GM06990 (cell line): ENCODE results near the gene TGFB1.

Experiments
- DNase-seq: peaks from one replicate; pipeline ENCODE4 v3.0.0-alpha.2; 2011; ENCODE audit not compliant: insufficient read length; ENCODE audit errors: extremely low read depth
- H3K27me3 ChIP-seq: replicated peaks from 2 replicates; pipeline ENCODE4 v1.6.0; 2011; ENCODE audit warnings: low read length; ENCODE audit not compliant: control insufficient read depth, insufficient read depth
- H3K36me3 ChIP-seq: 2 replicates; pipeline ENCODE4 v1.5.1; 2011; ENCODE audit warnings: low read length; ENCODE audit not compliant: control insufficient read depth, insufficient read depth
- H3K4me3 ChIP-seq: replicated peaks from 2 replicates; pipeline ENCODE4 v1.5.1; 2011; ENCODE audit warnings: low read depth, mild to moderate bottlenecking, control low read depth, low read length
- CTCF ChIP-seq: IDR thresholded peaks from 2 replicates; pipeline ENCODE4 v1.5.1; 2011; ENCODE audit warnings: low read length, control low read depth, mild to moderate bottlenecking, inconsistent platforms; ENCODE audit not compliant: insufficient read depth, poor library complexity, severe bottlenecking

TGFB1 gene

GRCh38 chr19:41359741-41360140 lies 6.0 kb upstream of the TGFB1 start:
- no peak for DNase-seq
- Histone ChIP-seq H3K27me3 (no peaks in the 10 kb centered on the region), H3K4me3 (no peak overlapping the region), H3K36me3 (no peaks in the 10 kb centered on the region)
- TF ChIP-seq CTCF: no peak

- no peak for TF ChIP-seq CTCF
- Histone ChIP-seq H3K27me3 (no peaks in the 10 kb centered on the region), H3K36me3 (no peaks in the 10 kb centered on the region), H3K4me3 (no peak overlapping the region)
- DNase-seq: no peak
Observed at GRCh38 chr19:41357746-41358145, 4.0 kb upstream of the TGFB1 start.

GRCh38 chr19:41356984-41357739 lies 3.4 kb upstream of the TGFB1 start:
- Histone ChIP-seq H3K27me3 (no peaks in the 10 kb centered on the region), H3K36me3 (no peaks in the 10 kb centered on the region), H3K4me3 (no peak overlapping the region)
- no peak for TF ChIP-seq CTCF
- no peak for DNase-seq

- Histone ChIP-seq H3K36me3 (no peaks in the 10 kb centered on the region), H3K27me3 (no peaks in the 10 kb centered on the region), H3K4me3 (no peak overlapping the region)
- DNase-seq: no peak
- no peak for TF ChIP-seq CTCF
Observed at GRCh38 chr19:41355802-41356201, 2.1 kb upstream of the TGFB1 start.

GRCh38 chr19:41355035-41355434 lies 1.3 kb upstream of the TGFB1 start:
- Histone ChIP-seq H3K4me3 (no peak overlapping the region), H3K36me3 (no peaks in the 10 kb centered on the region), H3K27me3 (no peaks in the 10 kb centered on the region)
- TF ChIP-seq CTCF: no peak
- no peak for DNase-seq
